Calu3 (cell line): Measurements from ENCODE around the gene GNA12. TPM values are rescaled to one million over a fixed set of nuclear protein-coding genes. Genes with fewer than 3 reads are reported as not detected.

ENCODE experiments used
- BruUV-seq: library from RNA; stranded (reverse); fragments of 400-500 nt; replicated peaks from 2 replicates; lab custom pipeline; 2021; lab: Mats Ljungman, UMichigan
- CTCF ChIA-PET: fragments of 300-600 bp; sonication (Branson Sonifier 250); formaldehyde crosslinking; loops from one replicate; lab custom pipeline; 2022; ENCODE audit warnings: antibody characterized with exemption; lab: Charles Lee
- DNase-seq: peaks from one replicate; pipeline ENCODE4 v3.0.0; 2022
- H3K27ac Mint-ChIP-seq: one replicate; pipeline ENCODE4 v1.8.0; 2022; ENCODE audit warnings: mixed read lengths; ENCODE audit not compliant: unreplicated experiment
- H3K27me3 Mint-ChIP-seq: one replicate; pipeline ENCODE4 v1.8.0; 2022; ENCODE audit warnings: mixed read lengths; ENCODE audit not compliant: unreplicated experiment
- H3K36me3 Mint-ChIP-seq: one replicate; pipeline ENCODE4 v1.8.0; 2022; ENCODE audit warnings: mild to moderate bottlenecking, moderate library complexity, mixed read lengths; ENCODE audit not compliant: insufficient read depth, unreplicated experiment
- H3K4me1 Mint-ChIP-seq: one replicate; pipeline ENCODE4 v1.8.0; 2022; ENCODE audit warnings: mild to moderate bottlenecking, low read depth, mixed read lengths; ENCODE audit not compliant: unreplicated experiment
- H3K4me3 Mint-ChIP-seq: one replicate; pipeline ENCODE4 v1.8.0; 2022; ENCODE audit warnings: mild to moderate bottlenecking, low read depth, moderate library complexity, mixed read lengths; ENCODE audit not compliant: unreplicated experiment
- H3K9me3 Mint-ChIP-seq: one replicate; pipeline ENCODE4 v1.8.0; 2022; ENCODE audit warnings: low read depth, mixed read lengths; ENCODE audit not compliant: unreplicated experiment
- CTCF ChIP-seq: fragments of 200-600 bp; IDR thresholded peaks from one replicate; pipeline ENCODE4 v1.8.0; 2022; ENCODE audit warnings: antibody characterized with exemption; ENCODE audit not compliant: unreplicated experiment
- intact Hi-C: fragments of 100-400 bp; cut with micrococcal nuclease; formaldehyde crosslinking; loops from one replicate; pipeline ENCODE4 v1.10.0; 2022; ENCODE audit not compliant: unreplicated experiment
- total RNA-seq: library from RNA; stranded (reverse); gene quantifications from 2 replicates; pipeline ENCODE4 v1.2.3, GENCODE V29; 2022

Gene GNA12
- total RNA-seq, 1 experiment from 2014 or later, result 78.3 TPM

GRCh38 chr7:2705371-2706096 lies 138.6 kb downstream of the GNA12 start:
- CTCF ChIA-PET, result no interaction called here
- TF ChIP-seq CTCF, result no peak
- H3K4me3 Mint-ChIP-seq, result no peak overlapping the region
- H3K36me3 Mint-ChIP-seq, result peaks cover 18% of the 10 kb centered on the region
- peaks cover 10% of the 10 kb centered on the region for H3K4me1 Mint-ChIP-seq
- peaks cover 35% of the 10 kb centered on the region for H3K27me3 Mint-ChIP-seq
- BruUV-seq, result no TSS peak
- DNase-seq, result no peak
- intact Hi-C loops, result no loop called here
- H3K9me3 Mint-ChIP-seq, result no peaks in the 10 kb centered on the region
- no peak overlapping the region for H3K27ac Mint-ChIP-seq

GRCh38 chr7:2702594-2702957 lies 141.5 kb downstream of the GNA12 start:
- intact Hi-C loops, result no loop called here
- Mint-ChIP-seq H3K27me3 (peaks cover 63% of the 10 kb centered on the region), H3K27ac (no peak overlapping the region), H3K4me3 (no peak overlapping the region), H3K9me3 (no peaks in the 10 kb centered on the region), H3K4me1 (no peaks in the 10 kb centered on the region), H3K36me3 (no peaks in the 10 kb centered on the region)
- CTCF ChIA-PET, result no interaction called here
- no TSS peak for BruUV-seq
- no peak for TF ChIP-seq CTCF
- DNase-seq, result no peak

GRCh38 chr7:2701832-2702593 lies 142.1 kb downstream of the GNA12 start:
- Mint-ChIP-seq H3K36me3 (no peaks in the 10 kb centered on the region), H3K27me3 (peaks cover 63% of the 10 kb centered on the region), H3K9me3 (no peaks in the 10 kb centered on the region), H3K27ac (no peak overlapping the region), H3K4me3 (no peak overlapping the region), H3K4me1 (no peaks in the 10 kb centered on the region)
- intact Hi-C loops, result no loop called here
- no peak for DNase-seq
- CTCF ChIA-PET, result interaction anchor here (0.6 to 1.1 kb wide), 2 partner anchors 10 to 146 kb away, joined by 3 to 12 read pairs; no protein-coding TSS in a partner anchor
- no TSS peak for BruUV-seq
- no peak for TF ChIP-seq CTCF

- Mint-ChIP-seq H3K27me3 (peaks cover 63% of the 10 kb centered on the region), H3K27ac (no peak overlapping the region), H3K36me3 (no peaks in the 10 kb centered on the region), H3K4me1 (no peaks in the 10 kb centered on the region), H3K9me3 (no peaks in the 10 kb centered on the region), H3K4me3 (no peak overlapping the region)
- no peak for TF ChIP-seq CTCF
- intact Hi-C loops, result no loop called here
- no peak for DNase-seq
- CTCF ChIA-PET, result interaction anchor here (0.5 to 1.1 kb wide), 3 partner anchors 9 to 451 kb away, joined by 3 to 12 read pairs (median 5); no protein-coding TSS in a partner anchor
- no TSS peak for BruUV-seq
These were observed 142.7 kb downstream of the GNA12 start for GRCh38 chr7:2701424-2701823.
